Measurements from ENCODE around the gene NOL11.
"Not testable (repeated sequence)": the region's sequence is repeated elsewhere in the genome, so short reads cannot be mapped to it uniquely, and the experiment has no call there.

The NOL11 gene

GRCh38 chr17:67717624-67718324 is at the start of gene NOL11:
TSS of gene NOL11 (plus strand) at chr17:67717936. CDS start at chr17:67717948, 12 bp downstream.
- DNase-seq (ENCODE audit: low spot score): peak; percentile 100

- no peak for DNase-seq (ENCODE audit: low spot score)
Measured at GRCh38 chr17:67671493-67671892, 46.2 kb upstream of the NOL11 start.

GRCh38 chr17:67672592-67673335 is 45.0 kb upstream of the NOL11 start:
- no peak for DNase-seq (ENCODE audit: low spot score)

- no peak for DNase-seq (ENCODE audit: low spot score)
Measured at GRCh38 chr17:67675481-67675880, 42.3 kb upstream of the NOL11 start.

- DNase-seq (ENCODE audit: low spot score): no peak
Measured at GRCh38 chr17:67676305-67676704, 41.4 kb upstream of the NOL11 start.

GRCh38 chr17:67678414-67678813 is 39.3 kb upstream of the NOL11 start:
- DNase-seq (ENCODE audit: low spot score): no peak

- no peak for DNase-seq (ENCODE audit: low spot score)
Measured at GRCh38 chr17:67679225-67679624, 38.5 kb upstream of the NOL11 start.

- DNase-seq (ENCODE audit: low spot score): no peak
Measured at GRCh38 chr17:67679721-67680120, 38.0 kb upstream of the NOL11 start.

GRCh38 chr17:67680445-67681224 is 37.1 kb upstream of the NOL11 start:
- no peak for DNase-seq (ENCODE audit: low spot score)

- DNase-seq (ENCODE audit: low spot score): no peak
Measured at GRCh38 chr17:67682196-67682595, 35.5 kb upstream of the NOL11 start.

- no peak for DNase-seq (ENCODE audit: low spot score)
Measured at GRCh38 chr17:67685351-67685750, 32.4 kb upstream of the NOL11 start.

GRCh38 chr17:67686241-67686640 is 31.5 kb upstream of the NOL11 start:
- DNase-seq (ENCODE audit: low spot score): no peak

- DNase-seq (ENCODE audit: low spot score): no peak
Measured at GRCh38 chr17:67687511-67687910, 30.2 kb upstream of the NOL11 start.

GRCh38 chr17:67689534-67690177 is 28.1 kb upstream of the NOL11 start:
- DNase-seq (ENCODE audit: low spot score): peak; percentile 67

GRCh38 chr17:67693811-67694210 is 23.9 kb upstream of the NOL11 start:
- no peak for DNase-seq (ENCODE audit: low spot score)

- DNase-seq (ENCODE audit: low spot score): no peak
Measured at GRCh38 chr17:67696347-67696746, 21.4 kb upstream of the NOL11 start.

GRCh38 chr17:67696853-67697498 is 20.8 kb upstream of the NOL11 start:
- no peak for DNase-seq (ENCODE audit: low spot score)

GRCh38 chr17:67700037-67700724 is 17.6 kb upstream of the NOL11 start:
- DNase-seq (ENCODE audit: low spot score): no peak

- no peak for DNase-seq (ENCODE audit: low spot score)
Measured at GRCh38 chr17:67700725-67701119, 17.0 kb upstream of the NOL11 start.

GRCh38 chr17:67702861-67703260 is 14.9 kb upstream of the NOL11 start:
- not testable (repeated sequence) for DNase-seq (ENCODE audit: low spot score)

- DNase-seq (ENCODE audit: low spot score): no peak
Measured at GRCh38 chr17:67707442-67707841, 10.3 kb upstream of the NOL11 start.

Data from CD4-positive, alpha-beta T cell treated with Interleukin-15 for 4 hours (primary cell).